WI38 (cell line): ENCODE results near the gene PMPCA.

Experiments used
- H3K4me3 ChIP-seq: 2 replicates; pipeline ENCODE4 v1.5.1; 2011; ENCODE audit warnings: low read depth, mild to moderate bottlenecking, control low read depth, low read length
- CTCF ChIP-seq: IDR thresholded peaks from 2 replicates; pipeline ENCODE4 v1.5.1; 2012; ENCODE audit warnings: low read depth, mild to moderate bottlenecking, control low read depth, low read length

Gene PMPCA

GRCh38 chr9:136464241-136464640, 53.8 kb downstream of the PMPCA start:
- TF ChIP-seq CTCF = no peak

DNA sequence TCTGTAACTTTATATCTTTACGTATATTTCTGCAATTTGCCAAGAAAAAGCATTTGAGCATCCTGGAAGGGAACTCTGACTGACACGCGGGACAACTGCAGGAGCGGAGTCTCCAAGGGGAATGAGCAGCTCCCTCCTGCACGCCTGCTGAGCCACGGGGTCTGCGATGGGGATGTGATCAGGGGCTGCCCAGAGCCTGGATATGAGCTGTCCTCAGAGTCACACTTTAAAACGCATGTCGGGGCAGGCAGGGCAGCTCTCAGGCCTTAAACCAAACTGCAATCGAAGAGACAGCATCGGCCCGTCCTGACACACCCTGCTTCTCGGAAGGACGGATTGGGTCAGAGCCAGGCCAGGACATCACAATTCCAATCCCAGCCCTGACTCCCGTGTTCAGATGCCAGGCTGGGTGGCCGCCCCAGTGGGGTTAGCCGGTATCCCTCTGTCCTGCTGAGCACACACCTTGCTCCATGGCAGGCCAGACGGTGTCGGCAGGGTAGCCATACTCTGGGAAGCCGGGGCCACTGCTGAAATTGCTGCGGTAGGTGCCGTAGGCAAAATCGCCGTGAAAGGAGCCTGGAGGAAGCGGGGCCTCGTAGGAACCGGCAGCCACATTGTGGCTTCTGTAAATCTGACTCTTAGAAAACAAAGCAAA, 55.2 kb downstream of the PMPCA start:
- no peak for TF ChIP-seq CTCF
- H3K4me3 ChIP-seq = no peak overlapping the region

More at GRCh38 chr9:136464241-136464640, 53.8 kb downstream of the PMPCA start:
- no peak overlapping the region for H3K4me3 ChIP-seq

- H3K4me3 ChIP-seq = no peak overlapping the region
- no peak for TF ChIP-seq CTCF
Measured at GRCh38 chr9:136466155-136466541, 55.7 kb downstream of the PMPCA start.

DNA sequence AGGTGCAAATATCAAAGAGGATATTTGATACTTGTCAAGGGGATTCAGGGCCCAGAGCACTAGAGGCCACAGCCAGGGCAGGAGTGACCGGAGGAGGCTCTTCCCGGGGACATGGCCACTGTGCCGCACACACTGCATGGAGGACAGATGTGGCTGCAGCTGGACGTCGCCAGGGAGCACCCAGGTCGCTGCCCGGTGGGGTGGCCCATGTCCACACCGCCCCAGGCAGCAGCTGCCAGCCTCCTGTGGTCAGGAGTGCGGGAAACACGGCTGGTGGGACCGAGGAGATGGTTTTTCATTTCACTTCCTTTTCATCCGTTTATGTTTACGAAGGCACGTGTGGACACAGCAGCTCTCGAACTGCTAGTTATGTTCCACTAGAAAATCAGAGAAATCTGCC, 57.3 kb downstream of the PMPCA start:
- no peak for TF ChIP-seq CTCF
- H3K4me3 ChIP-seq = no peak overlapping the region

DNA sequence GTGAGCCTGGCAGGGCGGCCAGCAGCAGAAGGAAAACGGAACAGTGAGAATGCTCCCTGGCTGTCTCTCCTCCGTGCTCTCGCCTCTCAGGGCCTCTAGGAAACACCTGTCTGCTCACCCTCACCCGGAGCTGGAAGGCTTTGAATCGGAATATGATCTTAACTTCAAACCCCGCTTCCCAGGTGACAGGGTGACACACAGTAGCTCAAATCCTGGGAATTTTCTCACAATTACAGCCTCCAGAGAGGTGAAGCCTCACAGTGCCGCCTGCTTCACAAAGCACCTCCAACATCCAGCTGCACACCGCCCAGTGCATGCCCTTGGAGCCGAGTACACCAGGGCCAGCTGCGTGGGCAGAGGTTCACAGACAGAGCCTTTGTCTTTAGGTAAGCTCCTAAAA, 59.9 kb downstream of the PMPCA start:
- TF ChIP-seq CTCF = no peak
- no peak overlapping the region for H3K4me3 ChIP-seq

- no peak overlapping the region for H3K4me3 ChIP-seq
- no peak for TF ChIP-seq CTCF
Measured at GRCh38 chr9:136470792-136471469, 60.5 kb downstream of the PMPCA start.

- H3K4me3 ChIP-seq = no peak overlapping the region
- TF ChIP-seq CTCF = no peak
Measured at GRCh38 chr9:136471802-136472487, 61.5 kb downstream of the PMPCA start.
